Heart left ventricle (tissue), 16 donors: ENCODE data around the gene TANC2. TPM values are rescaled to one million over a fixed set of nuclear protein-coding genes. Genes with fewer than 3 reads are reported as not detected.

Source experiments
- ATAC-seq, 4 donors: fragments of 200-7000 bp; cut with Tn5 transposase; one replicate each; pipeline ENCODE4 v1.9.1; 2020 to 2022; ENCODE audit warnings: moderate library complexity in 4 of 4, mild to moderate bottlenecking in 3 of 4, moderate number of reproducible peaks in 1 of 4
- DNase-seq, 5 donors: peaks; one replicate each; pipeline ENCODE4 v3.0.0-alpha.2; 2020
- H3K27ac ChIP-seq, 12 donors: fragments of 200-600 bp; sonication (generic) in 4 of 12; one replicate each; pipeline versions ENCODE4 v1.5.0 to v1.8.0; 2016 to 2022; ENCODE audit warnings: mild to moderate bottlenecking in 2 of 12
- H3K27me3 ChIP-seq, 9 donors: fragments of 200-600 bp; sonication (generic) in 2 of 9; one replicate each; pipeline versions ENCODE4 v1.5.1 to v1.8.0; 2016 to 2022; ENCODE audit warnings: mild to moderate bottlenecking in 3 of 9
- H3K36me3 ChIP-seq, 9 donors: fragments of 200-600 bp; sonication (generic) in 2 of 9; one replicate each; pipeline versions ENCODE4 v1.5.0 to v1.8.0; 2018 to 2022; ENCODE audit warnings: mild to moderate bottlenecking in 2 of 9
- H3K4me1 ChIP-seq, 12 donors: fragments of 200-600 bp; sonication (generic) in 4 of 12; one replicate each; pipeline versions ENCODE4 v1.5.0 to v1.8.0; 2016 to 2022; ENCODE audit warnings: mild to moderate bottlenecking in 3 of 12
- H3K4me3 ChIP-seq, 12 donors: fragments of 200-600 bp; sonication (generic) in 4 of 12; one replicate each; pipeline versions ENCODE4 v1.5.0 to v1.8.0; 2017 to 2022; ENCODE audit warnings: mild to moderate bottlenecking in 9 of 12, moderate library complexity in 4 of 12
- H3K9me3 ChIP-seq, 12 donors: fragments of 200-600 bp; sonication (generic) in 4 of 12; one replicate each; pipeline versions ENCODE4 v1.5.0 to v1.8.0; 2016 to 2022; ENCODE audit warnings: mild to moderate bottlenecking in 1 of 12
- POLR2A ChIP-seq, 2 donors: fragments of 450-650 bp; IDR thresholded peaks; one replicate each; pipeline ENCODE4 v1.6.1; 2017; ENCODE audit warnings: antibody characterized with exemption in 2 of 2, mild to moderate bottlenecking in 2 of 2, moderate library complexity in 2 of 2
- WGBS, 4 donors: extraction: QIAGEN DNeasy Blood & Tissue Kit in 2 of 4; methylation state at CpG; one replicate each; pipeline versions ENCODE4 v1.1.5 to v1.1.7; 2013 to 2018; 5-methylcytosine and 5-hydroxymethylcytosine counted together
- intact Hi-C, 10 donors: fragments of 100-400 bp; cut with DNase I; formaldehyde crosslinking; loops; one replicate each; pipeline versions ENCODE4 v1.11.1 to v1.14.2; 2022
- long read RNA-seq, 3 donors: library from polyadenylated mRNA; unstranded; transcript quantifications; one replicate each; pipeline ENCODE4 v2.0.0, GENCODE V29; 2020 to 2021
- polyA plus RNA-seq, 2 donors: library from polyadenylated mRNA; stranded (reverse); fragments of 200-250 nt; gene quantifications; one replicate each; pipeline ENCODE4 v1.2.3, GENCODE V29; 2013
- total RNA-seq, 9 donors: library from RNA; depleted of rRNA in 2 of 9; stranded (reverse); fragments of >200 nt in 2 of 9; fragmentation: NEBNext Ultra II Directional in 3 of 9; extraction: Animal tissue kit (Norgen Biotek cat#: 25700) in 3 of 9; gene quantifications; one replicate each; pipeline versions ENCODE4 v1.1.0 to v1.2.4, GENCODE V29; 2016 to 2023
- TF ChIP-seq, protein P1 (sequence below), 12 donors: fragments of 200-600 bp; sonication (generic) in 4 of 12; IDR thresholded peaks; one replicate each; pipeline versions ENCODE4 v1.5.0 to v1.8.0; 2018 to 2022; ENCODE audit warnings: antibody characterized with exemption in 12 of 12, mild to moderate bottlenecking in 5 of 12
- donor health status: ischemic (EF 13 %, LVEDD 7.1; RV severe dilation, severe dysfunction).
- donor health status: healthy with polysubstance abuse.
- donor health status: DM: no; HTN: yes; CAD: no.
- donor health status: DM: no; HTN: no; CAD: no.
- donor health status: ischemic (EF 25% LVEDD 6.9; RV normal size, moderate dysfunction).
- donor health status: ischemic (EF 25% LVEDD 5.7; RV mildly dilated, moderate dysfunction).
- donor health status: healthy.
- donor health status: DM: yes; HTN: yes; CAD: no.
- donor health status: ischemic (EF 35%, LVEDD 5.7; RV mildly dilated, moderate dysfunction).
- donor health status: nonischemic (EF 11% LVEDD 7.7; RV severe dilation, severe dysfunction).
- donor health status: DM: yes; HTN: yes; CAD: no.
- donor health status: PGD.
- donor health status: ischemic (EF 29% LVEDD 5.4; RV normal size, mild dysfunction).
- donor health status: nonischemic (EF 23%, LVEDD 6.1; RV moderate dilation, normal function).

The TANC2 gene
- total RNA-seq (10 to 100 TPM in 5 of 9 donors, 1 to 10 TPM in 4; 4.4 to 19.1 (median 14.0) TPM), polyA plus RNA-seq (1 to 10 TPM; 2.3 to 6.1 TPM)
- long read RNA-seq, donor 1, partial matches to known transcripts: 1 of 3 reads
- long read RNA-seq, donor 1, other reads (novel, unspliced or antisense): 2 of 3 reads
- long read RNA-seq, donor 2, partial matches to known transcripts: 0 of 5 reads
- long read RNA-seq, donor 2, other reads (novel, unspliced or antisense): 5 of 5 reads
- long read RNA-seq, donor 3, partial matches to known transcripts: 0 of 4 reads
- long read RNA-seq, donor 3, other reads (novel, unspliced or antisense): 4 of 4 reads

DNA sequence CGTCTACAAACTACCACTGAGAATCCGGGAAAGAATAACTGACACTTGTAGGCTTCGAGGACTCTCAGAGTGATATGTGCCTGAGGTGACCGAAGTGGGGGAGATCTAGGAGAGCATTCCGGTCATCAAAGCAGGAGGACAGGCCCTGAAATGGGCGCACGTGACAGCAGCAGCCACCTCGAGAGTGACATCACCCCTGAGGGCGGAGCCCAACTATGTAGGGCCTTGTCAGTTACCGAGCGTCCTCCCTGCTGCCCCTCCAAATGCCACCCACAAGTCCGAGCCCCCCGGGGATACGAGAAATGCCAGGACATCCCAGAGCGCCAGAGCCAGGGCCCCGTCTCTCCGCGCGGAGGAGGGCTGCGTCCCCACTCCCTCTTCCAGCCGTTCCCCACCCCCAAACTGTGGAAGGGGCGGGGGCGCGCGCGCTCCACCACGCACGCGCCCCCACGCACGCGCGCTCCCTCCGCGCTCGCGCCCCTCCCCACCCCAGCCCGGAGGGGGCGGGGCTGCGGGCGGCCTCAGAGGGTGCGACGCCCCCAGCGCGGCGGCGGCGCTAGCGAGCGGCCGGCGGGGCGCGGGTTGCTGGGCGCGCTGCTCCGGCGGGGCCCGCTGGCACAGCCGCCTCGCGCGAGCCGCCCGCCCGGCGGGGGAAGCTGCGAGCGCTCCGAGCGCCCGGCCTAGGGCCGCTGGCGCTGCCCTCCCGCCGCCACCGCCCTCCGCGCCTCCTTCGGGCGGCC is at the start of gene TANC2:
TANC2 (plus strand) TSS at position 550 of the 740 bp plus-strand sequence. CDS start 43,325 bp downstream, outside the sequence.
- H3K36me3 ChIP-seq: no peaks in the 10 kb centered on the region
- TF ChIP-seq POLR2A (IDR thresholded peaks at IDR 0.05): peak in 1 of 2 donors; percentile 49
- TF ChIP-seq, protein P1, sequence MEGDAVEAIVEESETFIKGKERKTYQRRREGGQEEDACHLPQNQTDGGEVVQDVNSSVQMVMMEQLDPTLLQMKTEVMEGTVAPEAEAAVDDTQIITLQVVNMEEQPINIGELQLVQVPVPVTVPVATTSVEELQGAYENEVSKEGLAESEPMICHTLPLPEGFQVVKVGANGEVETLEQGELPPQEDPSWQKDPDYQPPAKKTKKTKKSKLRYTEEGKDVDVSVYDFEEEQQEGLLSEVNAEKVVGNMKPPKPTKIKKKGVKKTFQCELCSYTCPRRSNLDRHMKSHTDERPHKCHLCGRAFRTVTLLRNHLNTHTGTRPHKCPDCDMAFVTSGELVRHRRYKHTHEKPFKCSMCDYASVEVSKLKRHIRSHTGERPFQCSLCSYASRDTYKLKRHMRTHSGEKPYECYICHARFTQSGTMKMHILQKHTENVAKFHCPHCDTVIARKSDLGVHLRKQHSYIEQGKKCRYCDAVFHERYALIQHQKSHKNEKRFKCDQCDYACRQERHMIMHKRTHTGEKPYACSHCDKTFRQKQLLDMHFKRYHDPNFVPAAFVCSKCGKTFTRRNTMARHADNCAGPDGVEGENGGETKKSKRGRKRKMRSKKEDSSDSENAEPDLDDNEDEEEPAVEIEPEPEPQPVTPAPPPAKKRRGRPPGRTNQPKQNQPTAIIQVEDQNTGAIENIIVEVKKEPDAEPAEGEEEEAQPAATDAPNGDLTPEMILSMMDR (IDR thresholded peaks at IDR 0.05): no peak
- DNase-seq (peak; percentile 79 to 88 (median 86)), ATAC-seq (peak; percentile 83 to 96 (median 96))
- intact Hi-C loops: loop anchor here in 5 of 10 donors (2.0 to 10.0 kb wide), 6 partner anchors 69 to 291 kb away; no protein-coding TSS in a partner anchor
- no peaks in the 10 kb centered on the region for H3K27me3 ChIP-seq
- H3K4me1 ChIP-seq: peaks cover 0 to 31% (median 20%) of the 10 kb centered on the region in 12 donors
- WGBS, 4 donors: 1 to 9% (median 5%) methylated on average over 11 to 81 of the region's 81 CpGs
- peak within 1 kb of the TSS; percentile 64 to 90 (median 78) for H3K4me3 ChIP-seq
- H3K9me3 ChIP-seq: no peaks in the 10 kb centered on the region
- H3K27ac ChIP-seq: peak within 1 kb of the TSS; percentile 20 to 83 (median 75)

DNA sequence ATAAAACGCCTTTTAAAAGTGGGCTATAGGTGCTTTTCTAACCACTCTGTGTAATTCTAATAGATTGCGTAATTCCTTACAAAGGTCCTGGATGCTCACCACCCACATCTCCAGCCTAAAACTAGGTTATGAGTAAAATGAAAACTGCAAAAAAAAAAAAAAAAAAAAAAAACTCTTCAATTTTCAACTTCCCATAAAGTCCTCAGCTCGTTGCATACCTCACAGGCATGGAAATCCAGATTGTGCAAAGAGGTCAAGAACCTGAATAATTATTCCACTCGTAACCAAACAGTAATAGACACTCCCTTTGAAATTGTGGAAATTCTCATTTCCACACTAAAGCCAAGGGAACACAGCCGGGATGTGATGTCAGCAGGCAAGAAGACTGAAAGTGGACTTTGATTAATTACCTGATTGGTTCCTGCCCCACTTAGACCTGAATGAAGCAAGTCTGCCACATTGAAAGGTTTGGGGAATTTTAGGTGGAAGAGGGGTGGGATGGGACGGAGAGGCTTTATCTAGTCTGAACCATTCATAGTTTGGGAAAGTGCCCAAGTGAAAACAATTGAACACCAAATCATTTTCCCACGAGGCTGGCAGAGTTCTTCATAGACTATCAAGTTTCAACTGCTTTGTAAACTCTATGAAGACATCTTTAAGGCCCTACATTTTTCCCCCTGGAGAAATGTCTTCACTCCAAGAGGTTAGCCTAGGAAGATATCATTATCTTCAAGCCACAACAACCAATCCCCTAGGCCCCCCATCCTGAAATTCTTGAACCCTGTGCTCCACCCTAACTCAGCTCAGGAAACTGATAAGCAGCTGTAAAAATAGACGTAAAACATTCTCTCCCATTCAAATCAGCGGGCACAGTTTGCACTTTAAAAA is 49.1 kb upstream of the TANC2 start:
- Histone ChIP-seq H3K27me3 (no peaks in the 10 kb centered on the region), H3K4me1 (peaks cover 0 to 17% (median 3%) of the 10 kb centered on the region in 12 donors), H3K4me3 (no peak overlapping the region), H3K9me3 (peaks cover 0 to 7% (median 0%) of the 10 kb centered on the region in 12 donors), H3K36me3 (no peaks in the 10 kb centered on the region), H3K27ac (peak overlapping the region in 4 of 12 donors; percentile 37 to 63 (median 50))
- WGBS, 4 donors: 39 to 48% (median 43%) methylated on average over 9 of the region's 9 CpGs
- DNase-seq (no peak), ATAC-seq (peak; percentile 43 to 83 (median 56))
- intact Hi-C loops: no loop called here
- TF ChIP-seq, protein P1 (IDR thresholded peaks at IDR 0.05): no peak
- TF ChIP-seq POLR2A (IDR thresholded peaks at IDR 0.05): no peak

DNA sequence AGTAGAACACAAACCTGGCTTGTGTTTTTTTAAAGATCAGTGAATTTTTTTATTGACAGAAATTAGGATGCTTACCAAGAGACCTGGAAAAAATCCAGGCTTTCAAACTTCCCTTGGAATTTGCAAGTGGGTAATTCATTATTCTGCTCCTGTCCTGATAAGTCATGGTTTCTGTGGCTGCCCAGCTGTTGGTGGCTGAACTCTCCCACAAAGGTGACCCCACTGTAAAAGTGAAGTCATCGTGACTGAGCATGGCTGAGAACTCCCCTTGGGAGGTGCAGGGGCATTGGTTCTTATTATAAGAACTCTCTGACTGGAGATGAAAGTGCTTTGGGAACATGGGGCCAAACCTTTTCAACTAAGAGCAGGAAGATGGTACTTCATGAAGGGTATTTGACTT is 46.6 kb upstream of the TANC2 start:
- no peak for DNase-seq
- no peak for ATAC-seq
- Histone ChIP-seq H3K27me3 (no peaks in the 10 kb centered on the region), H3K36me3 (no peaks in the 10 kb centered on the region), H3K27ac (no peak overlapping the region), H3K4me3 (no peak overlapping the region), H3K9me3 (no peaks in the 10 kb centered on the region), H3K4me1 (peaks cover 0 to 17% (median 3%) of the 10 kb centered on the region in 12 donors)
- intact Hi-C loops: no loop called here
- TF ChIP-seq, protein P1 (IDR thresholded peaks at IDR 0.05): no peak
- TF ChIP-seq POLR2A (IDR thresholded peaks at IDR 0.05): no peak
- 25 to 46% (median 36%) methylated on average over 1 of the region's 1 CpG for WGBS, 4 donors
